Inflammatory macrophage treated with lipopolysaccharide for 4 hours (primary cell): Measurements from ENCODE around the gene MAN1C1.
A peak's percentile ranks its signal among the peaks of the same experiment; 100 is the strongest.

Source experiments
- DNase-seq: peaks from one replicate; pipeline ENCODE4 v3.0.0-alpha.2; 2020

The MAN1C1 gene

GRCh38 chr1:25808481-25809244 is 192.1 kb downstream of the MAN1C1 start:
- no peak for DNase-seq

DNA sequence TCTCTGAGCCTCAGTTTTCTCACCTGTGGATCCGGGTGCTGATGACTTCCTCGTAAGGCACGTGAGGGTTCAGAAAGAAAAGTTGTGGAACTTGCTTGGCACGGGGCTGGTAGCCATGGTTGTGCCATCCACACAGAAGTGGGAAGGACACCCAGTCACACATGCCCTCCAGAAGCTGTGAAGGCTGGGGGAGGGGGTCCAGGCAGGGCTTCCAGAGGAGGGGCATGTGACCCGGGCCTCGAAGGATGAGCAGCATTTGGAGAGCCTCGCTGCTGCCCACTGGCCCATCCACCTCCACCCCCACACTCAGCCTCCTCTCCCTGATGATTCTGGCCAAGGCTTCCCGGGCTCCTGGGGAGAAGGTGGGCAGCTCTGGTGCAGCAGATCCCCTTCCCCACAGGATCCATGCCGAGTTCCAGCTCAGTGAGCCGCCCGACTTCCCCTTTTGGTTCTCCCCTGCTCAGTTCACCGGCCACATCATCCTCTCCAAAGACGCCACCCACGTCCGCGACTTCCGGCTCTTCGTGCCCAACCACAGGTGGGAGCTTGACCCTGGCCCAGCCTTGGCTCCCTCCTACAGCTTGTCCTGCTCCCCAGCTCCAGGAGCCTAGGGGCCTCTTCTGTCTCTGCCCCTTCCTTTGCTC is 192.8 kb downstream of the MAN1C1 start:
- DNase-seq: peak; percentile 74

GRCh38 chr1:25809929-25810328 is 193.3 kb downstream of the MAN1C1 start:
- no peak for DNase-seq

- DNase-seq: peak; percentile 44
Measured at GRCh38 chr1:25810341-25811299, 194.0 kb downstream of the MAN1C1 start.

- DNase-seq: no peak
Measured at GRCh38 chr1:25811384-25812082, 194.9 kb downstream of the MAN1C1 start.

DNA sequence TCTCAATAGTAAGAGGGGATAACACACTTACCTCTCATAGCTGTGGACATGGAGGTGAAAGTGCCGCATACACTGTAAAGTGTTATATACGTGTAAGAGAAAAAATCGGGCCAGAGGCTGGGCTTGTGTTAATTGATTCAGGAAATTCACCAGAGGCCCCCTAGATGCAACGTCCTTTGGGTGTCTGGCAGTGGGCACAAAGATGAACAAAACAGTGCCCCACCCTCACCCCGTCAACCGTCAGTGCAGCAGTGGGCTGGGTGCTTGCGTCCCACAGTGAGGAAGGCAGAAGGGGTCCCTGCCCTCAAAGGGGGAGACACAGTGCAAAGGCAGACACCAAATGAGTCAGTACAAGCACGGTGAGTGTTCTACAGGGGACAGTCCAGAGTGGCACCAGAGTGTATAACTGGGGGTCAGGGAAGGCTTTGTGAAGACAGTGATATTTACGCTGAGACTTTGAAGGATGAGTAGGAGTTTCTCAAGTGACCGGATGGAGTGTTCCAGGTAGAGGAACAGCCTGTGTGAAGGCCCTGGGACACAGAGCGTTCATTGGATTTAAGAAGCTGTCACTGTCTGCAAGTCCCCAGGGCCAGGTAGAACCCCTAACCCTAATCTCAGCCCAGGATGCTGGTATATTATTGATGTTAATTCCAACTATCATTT is 196.6 kb downstream of the MAN1C1 start:
- no peak for DNase-seq

DNA sequence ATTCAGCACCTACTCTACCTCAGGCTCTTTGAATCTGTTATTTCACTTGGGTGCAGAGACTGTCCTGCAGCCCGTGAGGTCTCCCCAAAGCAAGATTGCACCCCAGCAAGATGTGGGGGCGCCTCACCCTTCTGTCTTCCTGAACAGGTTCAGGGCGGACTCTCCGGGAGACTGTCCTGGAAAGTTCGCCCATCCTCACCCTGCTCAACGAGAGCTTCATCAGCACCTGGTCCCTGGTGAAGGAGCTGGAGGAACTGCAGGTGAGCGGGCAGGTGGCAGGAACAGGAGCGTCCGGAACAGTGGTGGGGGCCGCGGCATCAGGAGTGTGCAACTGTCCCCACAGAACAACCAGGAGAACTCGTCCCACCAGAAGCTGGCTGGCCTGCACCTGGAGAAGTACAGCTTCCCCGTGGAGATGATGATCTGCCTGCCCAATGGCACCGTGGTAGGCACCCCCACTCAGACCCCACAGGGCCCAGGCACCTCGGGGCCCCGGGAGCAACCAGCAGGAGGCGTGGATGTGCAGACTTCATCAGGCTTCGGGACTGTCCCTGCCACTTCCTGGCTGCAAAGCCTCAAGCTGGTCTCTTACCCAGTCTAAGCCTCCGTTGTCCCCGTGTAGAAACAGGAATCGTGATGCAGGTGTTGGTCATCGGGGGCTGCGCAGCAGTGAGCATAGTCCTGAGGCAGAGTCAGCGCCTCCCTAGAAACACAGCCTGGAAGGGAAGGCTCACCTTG is 197.3 kb downstream of the MAN1C1 start:
- no peak for DNase-seq

DNA sequence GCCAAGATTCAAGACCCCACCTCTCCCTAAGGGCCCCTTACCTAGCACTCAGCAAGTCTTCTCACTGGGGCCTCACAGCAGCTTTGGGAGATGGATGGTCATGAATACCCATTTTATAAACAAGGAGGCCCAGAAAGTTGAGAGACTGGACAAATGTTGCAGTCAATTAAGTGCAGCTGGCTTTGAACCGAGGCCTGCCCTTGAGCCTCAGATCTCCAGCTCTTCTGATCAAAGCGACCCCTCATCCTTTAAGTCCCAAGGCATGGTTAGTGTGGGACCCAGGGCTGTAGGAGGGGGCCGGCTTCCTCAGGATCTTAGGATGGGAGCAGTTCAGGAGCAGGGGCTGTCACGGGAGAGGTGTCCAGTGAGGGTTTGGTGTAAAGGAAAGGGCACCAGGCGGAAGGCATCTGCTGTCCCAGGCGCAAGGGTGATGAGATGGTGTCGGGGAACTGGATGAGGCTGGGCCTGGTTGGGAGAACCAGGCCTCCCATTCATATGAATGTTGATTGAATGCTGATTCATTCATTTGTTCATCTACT is 198.0 kb downstream of the MAN1C1 start:
- no peak for DNase-seq

GRCh38 chr1:25815208-25816111 is 198.9 kb downstream of the MAN1C1 start:
- no peak for DNase-seq

DNA sequence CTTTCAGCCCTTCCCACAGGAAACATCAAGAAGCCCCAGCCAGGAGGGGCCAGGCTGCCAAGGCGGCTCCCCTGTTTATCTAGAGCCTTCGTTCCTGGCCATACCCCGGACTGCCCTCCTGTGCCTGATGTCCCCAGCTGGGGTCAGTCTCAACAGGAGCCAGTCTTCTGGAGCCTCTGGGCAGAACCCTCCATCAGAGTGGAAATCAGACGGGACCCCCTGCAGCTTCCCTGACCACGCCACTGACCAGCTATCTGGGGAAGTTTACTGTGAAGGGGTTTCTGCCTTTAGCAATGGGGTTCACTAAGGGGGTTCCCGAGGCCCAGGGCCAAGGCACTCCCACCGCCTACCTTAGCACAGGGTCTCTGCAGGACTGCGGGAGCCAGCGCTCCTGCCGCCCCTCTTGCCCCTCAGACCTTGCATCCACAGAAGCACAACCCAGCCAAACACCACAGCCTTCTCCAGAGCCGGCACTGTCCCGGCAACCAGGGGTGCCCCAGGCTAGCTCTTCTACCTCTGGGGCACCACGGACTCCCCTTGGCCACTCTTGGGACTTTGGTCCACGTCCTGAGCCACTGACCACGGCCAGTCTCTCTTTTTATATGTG is 199.6 kb downstream of the MAN1C1 start:
- no peak for DNase-seq

DNA sequence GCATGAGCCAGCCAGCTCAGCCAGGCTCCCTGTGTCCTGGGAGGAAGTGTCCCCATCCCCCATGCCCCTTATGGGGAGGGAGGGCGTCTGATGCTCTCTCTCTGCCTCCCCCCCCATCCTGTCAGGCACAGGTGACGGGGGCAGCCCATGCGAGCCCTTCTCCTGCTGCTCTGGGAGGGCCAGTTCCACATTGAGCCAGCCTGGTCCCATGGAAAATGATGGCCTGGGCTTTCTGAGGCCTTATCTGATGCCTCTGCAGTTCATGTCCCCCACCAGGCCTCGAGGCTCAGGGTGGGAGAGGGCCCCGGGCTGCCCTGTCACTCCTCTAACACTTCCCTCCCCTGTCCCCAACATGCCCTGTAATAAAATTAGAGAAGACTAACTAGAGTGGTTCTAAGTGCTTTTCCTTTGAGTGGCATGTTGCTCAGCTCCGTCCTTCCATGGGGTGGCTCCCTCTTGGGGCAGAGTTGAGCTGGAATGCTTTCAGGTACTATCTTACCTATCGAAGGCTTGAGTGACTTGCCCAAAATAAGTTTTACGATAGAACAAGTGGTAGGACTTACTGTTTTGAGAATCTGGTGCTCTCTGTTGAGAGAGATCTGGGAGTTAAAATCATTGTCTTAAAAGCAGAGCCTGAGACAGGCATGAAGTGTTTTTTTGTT is 201.4 kb downstream of the MAN1C1 start:
- no peak for DNase-seq

DNA sequence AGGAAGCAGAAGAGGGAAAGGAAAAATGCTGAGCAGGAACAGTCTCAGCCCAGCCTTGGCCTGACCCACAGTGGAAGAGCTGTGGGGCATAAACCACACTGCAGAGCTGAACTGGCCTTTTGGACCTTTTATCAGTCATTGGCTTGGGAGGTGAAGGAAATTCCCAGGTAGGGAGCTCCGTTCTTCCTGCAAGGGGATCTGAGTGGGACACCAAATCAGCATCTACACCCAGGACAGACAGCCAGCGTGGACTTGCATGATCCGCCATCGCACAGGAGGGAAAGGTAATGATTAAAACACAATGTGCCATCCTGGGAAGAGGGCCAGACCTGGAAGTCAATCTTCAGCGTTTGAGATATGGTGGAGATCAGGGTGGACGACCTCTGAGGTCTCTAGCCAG is 202.0 kb downstream of the MAN1C1 start:
- no peak for DNase-seq

DNA sequence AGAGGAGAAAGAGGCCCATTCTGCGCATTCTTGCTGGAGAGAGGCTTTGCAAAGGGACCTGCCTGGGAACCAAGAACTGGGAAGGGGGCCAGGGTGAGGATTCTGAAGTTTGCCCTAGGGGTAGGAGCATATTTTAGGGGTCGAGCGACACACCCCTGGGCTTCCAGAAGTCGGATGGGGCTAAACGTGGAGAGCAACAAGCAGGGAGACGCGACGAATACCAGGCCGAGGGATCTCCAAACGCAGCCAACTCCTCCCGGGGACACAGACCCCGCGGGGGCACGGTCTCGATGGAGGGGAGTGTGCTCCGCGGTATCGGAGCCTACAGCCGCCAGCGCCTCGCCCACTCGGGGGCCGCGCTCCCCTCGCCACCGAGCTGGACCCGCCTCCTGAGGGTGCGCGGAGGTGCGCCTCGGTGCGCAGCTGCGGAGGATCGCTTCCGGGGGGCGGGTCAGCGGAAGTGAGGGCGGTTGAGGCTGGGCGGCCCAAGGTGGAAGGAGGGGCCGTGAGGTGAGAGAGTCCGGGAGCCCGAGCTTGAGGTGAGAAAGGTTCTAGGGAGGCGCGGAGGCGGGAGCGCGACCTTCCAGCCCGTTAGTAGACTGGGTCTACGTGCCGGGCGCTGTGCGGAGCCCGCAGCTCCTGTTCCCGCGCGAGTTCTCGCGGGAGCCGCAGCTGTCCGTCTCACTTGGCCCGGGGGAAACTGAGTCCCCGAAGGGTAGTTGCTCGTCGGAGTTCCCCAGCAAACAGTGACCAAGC is 203.1 kb downstream of the MAN1C1 start, which contains the start of gene MTFR1L:
MTFR1L (plus strand) TSS at position 464 of the 756 bp plus-strand sequence. CDS start 3,151 bp downstream, outside the sequence.
- peak; percentile 71 for DNase-seq

DNA sequence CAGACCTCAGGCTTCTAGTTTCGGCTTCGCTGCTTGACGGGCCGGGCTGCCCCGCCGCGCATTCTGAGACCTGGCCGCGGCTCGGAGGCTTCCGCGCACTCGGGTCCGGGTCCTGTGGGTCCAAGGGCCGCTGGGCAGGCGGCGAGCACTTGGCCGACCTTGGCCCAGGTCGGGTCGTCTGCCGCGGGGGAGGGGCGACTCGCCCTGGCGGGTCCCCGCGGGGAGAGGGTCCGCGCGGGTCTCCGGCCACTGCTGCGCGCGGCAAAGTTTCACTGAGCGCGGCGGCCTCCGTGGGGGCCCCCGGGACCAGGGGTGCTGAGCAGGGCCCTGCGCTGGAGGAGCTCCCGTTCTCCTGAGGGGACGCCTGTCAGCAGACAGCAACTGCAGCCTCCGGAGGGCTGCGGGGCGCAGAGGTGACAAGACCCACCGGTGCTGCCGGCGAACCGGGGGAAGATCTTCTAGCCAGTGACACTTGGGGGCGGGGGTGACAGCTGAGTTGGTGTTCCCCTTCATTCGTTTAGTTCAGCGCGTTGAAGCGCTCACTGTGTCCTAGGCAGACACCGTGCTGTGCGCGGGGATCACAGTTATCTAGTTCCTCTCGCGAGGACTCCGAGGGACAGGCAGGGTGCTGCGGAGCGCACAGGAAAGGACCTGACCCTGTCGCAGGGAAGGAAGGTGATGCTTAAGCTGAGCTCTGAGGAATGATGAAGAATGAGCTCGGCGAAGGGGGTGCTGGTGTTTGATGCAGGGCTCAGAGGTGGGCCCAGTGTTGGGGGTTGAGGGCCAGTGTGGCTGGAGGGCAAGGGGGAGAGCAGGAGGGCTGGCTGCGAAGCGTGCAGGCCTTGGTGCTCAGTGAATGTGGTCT is 203.9 kb downstream of the MAN1C1 start:
- peak; percentile 73 for DNase-seq

DNA sequence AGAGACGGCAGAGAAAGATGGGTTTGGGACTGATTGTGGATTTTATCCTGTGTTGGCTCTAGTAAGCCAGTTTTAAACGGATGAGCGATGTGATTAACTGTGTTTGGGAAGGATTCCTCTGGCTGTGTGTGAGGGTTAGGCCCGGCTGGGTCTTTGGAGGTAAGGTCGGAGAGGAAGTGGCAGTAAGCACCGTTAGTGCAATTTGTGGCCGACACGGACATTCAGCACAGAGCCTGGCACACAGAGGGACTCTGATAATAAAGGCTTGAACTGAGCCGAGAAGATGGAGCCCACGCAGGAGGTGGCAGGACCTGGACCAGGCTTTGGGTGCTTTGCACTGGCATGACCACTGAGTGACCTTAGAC is 204.5 kb downstream of the MAN1C1 start:
- no peak for DNase-seq

- DNase-seq: no peak
Measured at GRCh38 chr1:25821630-25822091, 205.1 kb downstream of the MAN1C1 start.

- no peak for DNase-seq
Measured at GRCh38 chr1:25825605-25826004, 209.0 kb downstream of the MAN1C1 start.
